22Rv1 (cell line): ENCODE data around the gene CDIP1.

Experiments used
- ZFX ChIP-seq: fragments of 450-650 bp; IDR thresholded peaks from 2 replicates; pipeline ENCODE4 v1.6.1; 2017; ENCODE audit warnings: antibody characterized with exemption, borderline replicate concordance
- TF ChIP-seq, protein P1 (sequence below): fragments of 450-650 bp; IDR thresholded peaks from 2 replicates; pipeline ENCODE4 v1.5.1; 2017; ENCODE audit warnings: mild to moderate bottlenecking

DNA sequence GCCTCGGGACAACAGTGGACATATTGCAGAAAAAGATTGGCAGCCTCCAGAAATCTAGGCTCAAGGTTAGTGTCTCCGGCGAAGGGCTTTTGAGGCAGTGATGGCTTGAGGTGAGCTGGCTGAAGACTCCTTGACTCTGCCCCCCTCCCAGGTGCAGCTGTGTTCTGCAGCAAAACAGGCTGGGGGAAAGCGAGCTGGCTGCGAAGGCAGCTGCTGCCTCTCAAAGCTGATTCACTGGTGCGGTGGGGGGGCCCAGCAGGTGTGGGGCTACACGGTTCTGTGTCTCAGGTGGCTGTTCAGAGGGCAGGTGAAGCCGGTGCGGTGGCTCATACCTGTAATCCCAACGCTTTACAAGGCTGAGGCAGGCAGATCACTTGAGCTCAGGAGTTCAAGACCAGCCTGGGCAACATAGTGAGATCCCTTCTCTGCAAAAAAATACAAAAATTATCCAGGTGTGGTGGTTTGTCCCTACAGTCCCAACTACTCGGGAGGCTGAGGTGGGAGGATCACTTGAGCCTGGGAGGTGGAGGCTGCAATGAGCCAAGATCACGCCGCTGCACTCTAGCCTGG is 40.5 kb upstream of the CDIP1 start:
- TF ChIP-seq ZFX: no peak
- TF ChIP-seq, protein P1, sequence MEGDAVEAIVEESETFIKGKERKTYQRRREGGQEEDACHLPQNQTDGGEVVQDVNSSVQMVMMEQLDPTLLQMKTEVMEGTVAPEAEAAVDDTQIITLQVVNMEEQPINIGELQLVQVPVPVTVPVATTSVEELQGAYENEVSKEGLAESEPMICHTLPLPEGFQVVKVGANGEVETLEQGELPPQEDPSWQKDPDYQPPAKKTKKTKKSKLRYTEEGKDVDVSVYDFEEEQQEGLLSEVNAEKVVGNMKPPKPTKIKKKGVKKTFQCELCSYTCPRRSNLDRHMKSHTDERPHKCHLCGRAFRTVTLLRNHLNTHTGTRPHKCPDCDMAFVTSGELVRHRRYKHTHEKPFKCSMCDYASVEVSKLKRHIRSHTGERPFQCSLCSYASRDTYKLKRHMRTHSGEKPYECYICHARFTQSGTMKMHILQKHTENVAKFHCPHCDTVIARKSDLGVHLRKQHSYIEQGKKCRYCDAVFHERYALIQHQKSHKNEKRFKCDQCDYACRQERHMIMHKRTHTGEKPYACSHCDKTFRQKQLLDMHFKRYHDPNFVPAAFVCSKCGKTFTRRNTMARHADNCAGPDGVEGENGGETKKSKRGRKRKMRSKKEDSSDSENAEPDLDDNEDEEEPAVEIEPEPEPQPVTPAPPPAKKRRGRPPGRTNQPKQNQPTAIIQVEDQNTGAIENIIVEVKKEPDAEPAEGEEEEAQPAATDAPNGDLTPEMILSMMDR: no peak
